ENCODE results near the gene RHO.

RHO gene

DNA sequence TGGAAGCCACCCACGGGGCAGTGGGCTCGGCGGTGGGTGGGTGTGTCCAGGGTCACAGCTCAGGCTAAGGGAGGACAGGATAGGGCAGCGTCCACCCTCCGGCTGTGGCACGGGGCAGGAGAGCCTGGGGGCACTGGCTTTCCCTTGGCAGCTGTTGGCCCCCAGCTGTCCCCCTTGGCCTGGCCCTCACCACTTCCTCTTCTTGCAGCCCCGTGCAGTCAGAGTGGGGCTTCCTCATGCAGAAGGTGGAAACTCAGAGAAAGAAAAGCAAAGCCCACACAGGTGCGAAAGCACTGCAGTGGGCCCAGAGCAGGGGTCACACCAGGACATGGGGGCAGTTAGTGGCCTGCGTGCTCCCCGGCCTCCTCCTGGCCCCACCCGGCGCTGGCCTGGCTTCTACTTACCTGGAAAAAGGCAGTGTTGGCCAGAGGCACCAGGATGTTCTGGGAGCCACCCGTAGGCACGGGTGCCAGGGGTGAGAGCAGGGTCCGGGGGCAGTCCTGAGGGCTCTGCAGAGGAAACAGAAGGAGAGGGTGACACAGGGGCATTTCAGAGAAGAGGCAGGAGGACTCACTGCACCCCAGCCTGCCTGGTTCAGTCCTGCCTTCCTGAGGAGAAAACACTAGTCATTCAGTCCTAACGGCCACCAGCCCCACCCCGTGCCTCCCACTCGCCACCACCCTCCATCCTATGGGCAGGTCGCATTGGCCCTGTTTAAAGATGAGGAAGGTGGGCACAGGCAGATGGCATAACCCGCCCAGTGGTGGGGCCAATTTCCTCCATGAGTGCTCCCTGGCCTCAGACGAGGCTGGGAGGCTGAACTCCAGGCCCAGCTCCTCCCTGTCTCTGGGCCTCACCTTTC, 49.7 kb downstream of the RHO start:
- DNase-seq: peak in 5 of 14 donors; percentile 10 to 35 (median 29)

DNA sequence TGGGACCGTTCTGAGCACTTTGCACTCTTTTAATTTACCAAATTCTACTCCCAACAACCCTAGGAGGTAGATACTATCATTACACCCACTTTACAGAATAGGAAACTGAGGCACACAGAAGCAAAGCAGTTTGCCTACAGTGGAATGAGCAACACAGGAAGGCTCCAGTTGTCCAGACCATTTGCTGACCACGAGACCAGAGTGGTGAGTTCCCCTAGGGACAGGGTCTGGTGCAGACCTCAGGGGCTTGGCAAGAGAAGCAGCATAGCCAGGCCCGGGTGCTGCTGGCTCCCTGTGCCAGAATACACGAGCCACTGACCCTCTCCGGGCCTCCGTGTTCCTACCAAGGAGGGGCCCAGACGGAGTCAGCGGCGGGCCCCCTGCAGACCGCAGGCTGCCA, 51.6 kb downstream of the RHO start:
- no peak for DNase-seq

DNA sequence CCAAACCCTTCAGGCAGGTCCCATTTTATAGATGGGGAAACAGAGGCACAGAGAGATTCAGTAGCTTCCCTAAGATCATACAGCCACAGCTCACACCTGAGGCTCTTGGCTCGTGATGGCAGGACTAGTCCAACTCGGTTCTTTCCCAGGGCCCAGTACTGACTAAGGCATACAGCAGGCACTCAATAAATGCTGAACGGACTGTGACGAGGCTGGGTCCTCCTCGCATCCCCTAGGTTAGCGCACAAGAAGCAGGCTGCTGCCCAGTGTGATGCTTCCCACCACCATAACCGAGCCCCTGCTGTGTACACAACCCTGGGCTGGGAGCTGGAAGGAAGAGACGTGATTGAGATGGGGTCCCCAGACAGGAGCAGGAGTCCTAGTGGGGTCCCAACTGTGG, 53.2 kb downstream of the RHO start:
- no peak for DNase-seq

DNA sequence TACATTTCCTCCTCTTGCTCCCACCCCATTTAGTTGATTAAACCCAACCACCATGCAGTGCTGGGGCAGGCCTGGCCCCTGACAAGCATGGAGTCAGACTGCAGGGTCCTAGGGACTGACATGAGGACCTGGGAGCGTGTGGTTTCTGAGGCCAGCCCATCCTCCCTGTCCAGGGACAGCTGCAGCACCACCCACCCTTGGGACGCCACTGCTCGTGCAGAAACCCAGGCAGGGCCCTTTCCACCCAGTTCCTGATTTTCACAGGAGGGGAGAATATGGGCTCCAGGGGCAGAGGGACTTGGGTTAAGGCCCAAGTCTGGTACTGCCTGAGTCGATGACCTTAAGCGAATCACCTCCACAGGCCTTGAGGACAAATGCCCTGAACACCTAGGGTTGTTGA, 54.4 kb downstream of the RHO start:
- no peak for DNase-seq

DNA sequence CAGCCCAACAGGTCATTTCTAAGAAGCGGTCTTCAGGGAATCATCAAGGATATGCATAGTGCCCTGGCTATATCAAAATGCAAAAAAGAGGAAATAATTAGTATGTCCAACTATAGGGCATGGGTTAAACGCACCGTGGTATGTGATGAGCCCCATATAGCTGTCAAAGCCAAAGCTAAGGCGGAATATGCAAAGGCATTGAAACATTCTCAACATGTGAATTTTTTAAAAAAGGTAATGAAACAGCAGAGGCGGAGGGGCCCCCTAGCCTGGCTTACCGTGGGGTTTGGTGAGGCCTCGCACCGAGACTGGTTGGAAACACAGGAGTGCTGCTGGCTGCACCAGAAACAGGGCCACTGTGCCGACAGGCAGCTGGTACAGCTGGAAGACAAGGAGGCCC, 54.9 kb downstream of the RHO start:
- no peak for DNase-seq

DNA sequence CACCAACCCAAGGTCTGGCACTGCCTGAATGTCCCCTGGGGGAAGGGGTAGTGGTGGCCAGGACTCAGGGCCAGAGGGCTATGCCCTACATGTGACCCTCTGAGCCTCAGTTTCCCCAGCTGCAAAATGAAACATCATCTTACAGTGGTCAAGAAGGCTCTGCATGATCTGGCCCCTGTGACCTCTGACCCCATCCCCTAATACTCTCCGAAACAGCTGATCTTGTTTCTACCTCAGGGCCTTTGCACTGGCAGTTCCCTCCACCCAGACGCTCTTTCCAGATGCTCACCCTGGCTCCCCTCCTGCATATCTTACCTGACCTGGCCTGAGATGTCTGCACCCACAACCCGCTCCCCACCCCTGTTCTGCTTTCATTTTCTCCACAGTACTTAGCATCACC, 56.2 kb downstream of the RHO start:
- DNase-seq: no peak
